CD4-positive, alpha-beta T cell treated with Interleukin-15 for 1 hour (primary cell): ENCODE measurements around the gene PLEKHA6.

ENCODE experiments used
- DNase-seq: peaks from one replicate; pipeline ENCODE4 v3.0.0-alpha.2; 2020

Gene PLEKHA6

DNA sequence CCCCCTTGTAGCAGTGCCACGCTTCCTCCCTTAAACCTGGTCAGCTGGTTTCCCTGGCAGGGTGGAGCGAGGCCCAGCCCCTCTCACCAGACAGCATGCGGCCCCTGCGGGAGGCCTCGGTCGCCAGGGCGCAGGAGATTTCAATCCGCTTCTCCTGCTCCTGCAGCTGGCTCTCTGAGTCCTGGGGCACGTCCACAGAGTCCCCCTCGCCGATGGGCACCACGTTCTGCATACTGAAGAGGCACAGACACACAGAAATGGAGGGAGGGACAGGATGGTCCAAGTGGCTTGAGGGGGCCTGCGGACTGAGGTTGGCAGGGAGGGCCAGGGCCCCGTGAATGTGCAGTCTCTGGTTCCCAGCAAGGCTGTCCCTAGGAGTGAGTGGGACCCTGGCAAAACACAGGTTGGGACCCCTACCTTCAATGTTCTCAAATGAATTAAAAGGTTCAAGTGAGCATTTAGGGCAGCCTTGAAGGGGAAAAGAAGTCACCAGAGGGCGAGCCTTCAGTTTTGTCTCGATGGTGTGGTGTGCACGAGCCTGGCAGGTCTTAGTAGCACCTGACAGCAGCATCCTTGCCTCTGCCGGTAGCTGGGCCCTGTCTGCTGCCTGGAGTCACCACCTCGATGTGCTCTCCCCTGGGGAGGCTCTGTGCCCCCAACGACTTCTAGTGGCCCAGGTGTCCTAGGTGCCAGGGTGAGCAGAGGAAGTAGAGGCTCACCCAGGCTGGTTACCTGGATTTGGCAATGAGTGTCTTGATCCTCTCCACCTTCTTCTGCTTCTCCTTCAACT, 131.5 kb downstream of the PLEKHA6 start:
- no peak for DNase-seq

DNA sequence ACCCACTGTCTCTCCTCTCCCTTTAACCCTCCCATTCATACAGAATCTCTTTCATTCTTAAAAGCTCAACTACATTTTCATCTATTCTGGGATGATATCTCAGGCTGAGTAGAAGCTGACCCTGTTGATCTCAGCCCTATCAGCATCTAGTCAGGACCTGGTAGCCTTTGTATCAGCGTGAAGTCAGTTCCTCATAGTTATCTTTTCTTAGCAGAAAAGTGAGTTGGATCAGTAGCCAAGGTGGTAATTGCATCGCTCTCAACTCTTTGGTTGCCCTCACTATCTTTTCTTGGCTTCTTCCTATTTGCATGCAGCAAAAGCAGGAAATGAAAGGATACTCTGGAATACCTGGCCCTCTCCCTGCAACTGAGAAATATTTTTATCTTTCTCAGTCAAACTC, 132.4 kb downstream of the PLEKHA6 start:
- DNase-seq = no peak

- DNase-seq = no peak
Measured at GRCh38 chr1:204225841-204226735, 133.6 kb downstream of the PLEKHA6 start.

DNA sequence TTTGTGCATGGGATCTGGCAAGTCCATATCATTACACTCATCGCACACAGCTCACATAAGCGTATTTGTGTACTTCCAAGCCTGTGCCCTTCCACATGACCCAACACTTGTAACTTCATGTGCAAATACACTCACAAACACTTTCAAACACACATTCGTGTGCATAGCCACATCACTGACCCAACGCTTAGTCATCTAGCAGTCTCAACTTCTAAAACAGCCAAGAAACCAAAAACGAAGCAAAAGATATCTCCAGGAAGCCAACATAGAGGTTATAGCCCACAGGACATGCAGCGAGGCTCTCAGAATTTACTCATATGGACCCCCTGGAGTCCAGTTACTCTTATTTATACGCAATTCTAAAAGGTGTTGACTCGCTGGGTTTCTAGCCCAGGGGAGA, 135.1 kb downstream of the PLEKHA6 start:
- DNase-seq = no peak

- DNase-seq = no peak
Measured at GRCh38 chr1:204223129-204223860, 136.4 kb downstream of the PLEKHA6 start.

DNA sequence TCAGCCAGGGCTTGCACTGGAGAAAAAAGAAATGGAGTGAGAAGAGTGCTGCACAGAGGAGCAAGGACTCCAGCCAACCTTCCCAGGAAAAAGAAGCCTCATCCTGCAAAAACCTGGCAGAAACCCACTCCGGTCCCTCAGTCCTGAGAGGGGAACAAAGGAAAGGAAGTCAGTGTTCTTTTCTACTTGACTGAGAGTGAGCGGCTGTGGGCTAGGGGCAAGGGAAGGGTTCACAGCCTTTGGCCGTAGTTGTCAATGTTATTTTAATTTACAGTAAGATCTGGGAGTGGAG, 137.0 kb downstream of the PLEKHA6 start:
- DNase-seq = no peak

DNA sequence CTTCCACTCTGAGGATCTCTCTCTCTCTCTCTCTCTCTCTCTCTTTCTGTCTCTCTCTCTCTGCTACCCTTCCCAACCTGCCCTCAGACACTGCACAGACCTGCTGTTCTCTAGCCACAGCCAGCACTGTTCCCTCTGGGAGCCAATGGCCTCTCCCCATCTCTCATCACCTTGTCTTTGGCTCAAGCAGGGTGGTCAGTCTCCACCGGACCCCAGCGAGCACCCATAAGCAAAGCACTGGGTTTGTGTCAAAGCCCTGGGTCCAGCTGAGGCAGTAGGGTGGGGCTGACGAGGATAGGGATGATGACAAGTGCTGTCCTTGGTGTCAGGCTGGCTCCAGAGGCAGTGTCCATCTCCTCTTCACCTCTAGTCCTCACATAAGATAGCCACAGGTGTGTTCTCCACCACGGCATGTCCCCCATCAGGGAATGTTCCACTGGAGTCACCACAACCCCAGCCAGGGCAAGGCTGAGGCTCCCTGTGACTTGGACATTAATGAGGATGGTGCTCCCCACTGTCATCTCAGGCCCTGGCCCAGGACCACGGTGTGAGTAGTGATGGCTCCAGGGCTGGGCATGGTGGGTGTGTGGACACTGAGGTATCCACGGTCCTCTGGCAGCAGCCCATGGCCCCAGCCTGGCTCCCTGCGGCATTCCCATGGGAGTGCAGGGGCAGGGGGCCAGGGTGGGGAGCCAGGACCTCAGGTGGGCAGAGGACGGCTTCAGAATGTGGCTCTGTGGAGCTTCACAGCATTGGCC, 137.5 kb downstream of the PLEKHA6 start:
- no peak for DNase-seq

GRCh38 chr1:204221271-204221670, 138.5 kb downstream of the PLEKHA6 start:
- no peak for DNase-seq

DNA sequence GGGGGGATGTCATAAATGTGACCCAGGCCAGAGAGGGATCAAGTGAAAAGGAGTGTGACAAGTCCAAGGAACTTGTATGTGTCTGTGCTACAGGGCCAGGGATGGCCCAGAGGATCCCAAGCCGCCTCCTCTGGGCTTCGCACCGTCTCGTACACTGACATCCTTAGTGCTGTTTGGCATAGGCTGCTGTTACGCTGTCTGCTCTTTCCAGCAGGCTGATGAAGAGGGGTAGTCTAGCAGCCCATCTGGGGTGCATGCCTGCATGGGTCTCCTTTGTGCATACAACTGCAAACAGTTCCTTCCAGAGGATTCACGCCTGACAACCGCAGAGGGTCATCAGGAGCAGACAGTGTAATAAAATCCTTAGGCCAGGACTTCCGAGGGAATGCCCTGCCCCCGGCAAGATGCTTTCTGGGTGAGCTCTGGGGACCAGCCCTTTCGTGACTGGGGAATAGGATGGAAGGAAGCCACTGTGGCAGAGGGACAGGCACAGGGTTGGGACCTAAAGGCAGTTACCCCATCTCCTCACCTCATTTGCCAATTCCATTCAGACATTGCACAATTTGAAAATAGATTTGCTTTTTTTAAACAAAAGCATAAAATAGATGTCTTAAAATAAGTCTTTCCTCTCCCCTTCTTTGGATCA, 139.6 kb downstream of the PLEKHA6 start:
- DNase-seq = no peak

GRCh38 chr1:204218552-204218951, 141.2 kb downstream of the PLEKHA6 start:
- no peak for DNase-seq

DNA sequence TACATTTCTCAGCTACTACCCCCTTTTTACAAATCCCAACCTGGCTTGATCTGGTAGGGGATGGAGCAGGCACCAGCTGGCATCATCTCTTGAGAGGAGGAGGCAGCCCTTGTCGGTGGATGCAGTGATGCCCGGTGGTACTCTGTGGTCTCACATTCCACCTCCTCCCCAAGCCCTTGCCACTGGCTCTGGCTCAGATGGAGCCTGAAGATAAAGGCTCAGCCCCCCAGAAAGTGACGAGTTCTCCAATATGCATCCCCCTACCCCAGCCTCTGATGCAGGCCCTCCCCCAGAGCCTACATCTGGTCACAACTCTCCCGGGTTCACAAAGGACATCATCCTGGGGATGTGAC, 142.1 kb downstream of the PLEKHA6 start:
- no peak for DNase-seq

DNA sequence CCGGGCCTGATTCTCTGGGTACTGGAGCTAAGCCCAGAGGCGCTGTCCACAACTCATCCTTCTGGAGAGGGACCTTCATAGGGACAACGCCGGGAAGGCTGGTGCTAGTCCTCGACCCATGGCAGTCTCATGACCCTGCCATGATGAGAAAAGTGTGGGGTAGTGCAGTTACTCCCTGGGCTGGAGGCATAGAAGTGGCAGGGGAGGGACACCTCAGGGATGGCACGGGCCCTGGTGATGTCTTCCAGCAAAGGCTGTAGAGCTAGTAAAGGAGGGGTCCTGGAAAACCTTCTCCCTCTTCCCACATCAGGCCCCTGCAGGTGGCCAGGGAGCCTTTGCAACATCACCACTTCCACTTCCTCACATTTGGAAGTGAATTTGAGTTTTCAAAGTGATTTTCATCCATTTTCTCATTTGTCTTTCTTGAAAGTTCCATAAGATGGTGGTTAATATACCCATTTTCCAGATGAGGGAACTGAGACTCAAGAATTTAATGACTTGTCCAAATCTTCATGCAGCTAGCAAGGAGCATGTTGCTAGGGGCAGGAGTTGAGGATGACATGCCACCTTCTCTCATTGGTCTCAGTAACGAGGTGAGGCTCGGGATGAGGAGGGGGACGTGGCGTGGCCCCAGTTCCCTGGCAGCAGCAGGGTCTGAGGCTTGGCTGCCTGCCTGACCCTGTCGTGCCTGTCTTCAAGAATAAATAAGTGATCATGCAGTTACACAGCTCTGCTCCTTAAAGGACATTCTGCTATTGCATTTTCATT, 142.7 kb downstream of the PLEKHA6 start:
- DNase-seq = no peak

- DNase-seq = no peak
Measured at GRCh38 chr1:204216236-204216635, 143.5 kb downstream of the PLEKHA6 start.

GRCh38 chr1:204213668-204214662, 145.8 kb downstream of the PLEKHA6 start, which contains the start of gene GOLT1A:
TSS of gene GOLT1A (minus strand) at chr1:204213988. CDS start at chr1:204213906, 82 bp downstream.
- DNase-seq = peak; percentile 27

DNA sequence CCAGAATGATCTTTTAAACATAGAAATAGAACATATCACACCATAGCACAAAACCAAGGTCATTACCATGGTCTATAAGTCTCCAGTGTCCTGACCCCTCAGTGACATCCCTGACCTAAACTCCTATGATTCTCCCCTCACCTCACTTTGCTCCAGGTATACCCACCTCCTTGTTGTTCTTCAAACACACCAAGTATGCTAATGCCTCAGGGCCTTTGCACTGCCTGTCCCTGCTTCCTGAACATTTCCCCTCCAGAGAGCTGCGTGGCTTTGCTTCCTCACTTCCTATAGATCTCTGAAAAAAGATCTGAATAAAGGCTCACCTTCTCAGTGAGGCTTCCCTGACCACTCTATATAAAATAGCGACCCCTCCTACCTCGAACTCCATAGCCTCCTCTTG, 147.0 kb downstream of the PLEKHA6 start:
- no peak for DNase-seq

GRCh38 chr1:204211046-204211445, 148.7 kb downstream of the PLEKHA6 start:
- DNase-seq = no peak

- DNase-seq = peak; percentile 51
Measured at GRCh38 chr1:204207136-204207616, 152.6 kb downstream of the PLEKHA6 start.

GRCh38 chr1:204206121-204206520, 153.6 kb downstream of the PLEKHA6 start:
- no peak for DNase-seq

GRCh38 chr1:204205486-204205885, 154.2 kb downstream of the PLEKHA6 start:
- no peak for DNase-seq

DNA sequence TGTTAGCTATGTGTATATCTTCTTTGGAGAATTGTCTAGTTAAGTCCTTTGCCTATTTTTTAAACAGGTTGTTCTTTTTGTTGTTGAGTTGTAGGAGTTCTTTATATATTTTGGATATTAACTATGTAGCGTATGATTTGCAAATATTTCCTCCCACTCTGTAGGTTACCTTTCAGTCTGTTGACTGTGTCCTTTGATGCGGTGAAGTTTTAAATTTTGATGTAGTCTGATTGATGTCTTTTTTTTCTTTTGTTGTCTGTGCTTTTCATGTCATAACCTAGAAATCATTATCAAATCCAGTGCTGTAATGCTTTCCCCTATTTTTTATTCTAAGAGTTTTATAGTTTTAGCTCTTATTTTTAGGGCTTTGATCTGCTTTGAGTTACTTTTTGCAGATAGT, 154.8 kb downstream of the PLEKHA6 start:
- no peak for DNase-seq
